Measurements from ENCODE around the gene HEATR3. TPM values are rescaled to one million over a fixed set of nuclear protein-coding genes. Genes with fewer than 3 reads are reported as not detected.
A peak's percentile ranks its signal among the peaks of the same experiment; 100 is the strongest.

HEATR3 gene
- total and polyA plus RNA-seq, 2 experiments from 2014 or later: 7.5 to 29.9 TPM

DNA sequence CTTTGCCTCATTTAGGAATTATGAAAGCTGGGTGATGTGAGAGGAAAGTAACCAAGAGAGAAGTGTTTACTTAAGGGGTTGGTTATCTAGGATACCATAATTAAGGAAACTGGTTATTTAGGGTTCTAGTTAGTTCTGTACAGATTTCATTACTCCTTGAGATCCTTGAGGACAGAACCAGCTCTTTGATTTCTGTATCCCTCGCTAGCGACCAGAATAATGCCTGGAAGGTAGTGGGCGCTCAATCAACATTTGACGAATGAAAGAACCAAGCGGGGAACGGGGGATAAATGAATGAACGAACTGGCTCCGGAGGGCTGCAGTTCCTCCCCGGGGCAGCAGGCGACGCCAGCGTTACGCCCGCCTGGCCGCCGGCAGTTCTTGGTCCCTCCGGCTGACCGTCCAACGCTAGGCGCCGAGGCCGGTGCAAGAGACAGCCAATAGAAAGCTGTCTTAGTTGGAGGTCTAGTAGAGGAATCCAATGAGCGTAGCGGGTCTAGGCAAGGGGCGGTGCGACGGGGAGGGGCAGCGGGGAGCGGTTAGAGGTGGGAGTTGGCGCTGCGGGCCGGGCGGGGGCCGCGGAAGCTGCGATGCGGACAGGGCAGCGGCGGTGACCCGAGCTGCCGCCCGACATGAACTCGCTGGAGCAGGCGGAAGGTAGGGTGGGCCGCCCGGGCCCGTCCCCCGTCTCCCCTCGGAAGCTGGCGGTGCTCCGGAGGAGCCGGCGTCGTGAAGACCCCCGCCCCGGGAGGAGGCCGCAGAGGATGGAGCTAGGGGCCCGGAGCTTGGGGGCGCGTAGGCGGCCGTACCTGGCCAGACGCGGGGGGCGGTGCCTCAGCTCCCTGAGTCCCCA lies 40.9 kb upstream of the HEATR3 start, which contains the start of gene CNEP1R1:
Gene CNEP1R1 (plus strand): TSS at position 542 of the 853 bp plus-strand sequence. CDS start 91 bp downstream, at position 633.
- Histone ChIP-seq H3K4me1 (ENCODE audit: insufficient read depth) (peaks cover 6% of the 10 kb centered on the region; the same call in 1 of the 2 replicates), H3K27ac (ENCODE audit: low read depth) (no peak within 1 kb of the TSS), H3K9me2 (ENCODE audit: insufficient read depth) (no peaks in the 10 kb centered on the region), H3K4me2 (peak within 1 kb of the TSS; percentile 94), H3K4me3 (peak within 1 kb of the TSS; percentile 95), H4K20me1 (replicated peaks; ENCODE audit: insufficient read depth) (peaks cover 4% of the 10 kb centered on the region; the same call in 1 of the 2 replicates), H3K79me2 (replicated peaks; ENCODE audit: insufficient read depth) (peaks cover 34% of the 10 kb centered on the region), H3K36me3 (ENCODE audit: insufficient read depth) (peaks cover 2% of the 10 kb centered on the region), H2AFZ (peak within 1 kb of the TSS; percentile 93), H3F3A (replicated peaks; ENCODE audit: low read depth) (no peaks in the 10 kb centered on the region), H3K27me3 (ENCODE audit: insufficient read depth) (no peaks in the 10 kb centered on the region)
- peak within 1 kb of the TSS; percentile 9; the same call in 1 of the 2 replicates for H3K27ac Mint-ChIP-seq
- ATAC-seq: peak; percentile 97
- H3K4me1 Mint-ChIP-seq: peaks cover 17% of the 10 kb centered on the region; the same call in 2 of the 3 replicates
- DNase-seq (ENCODE audit: low spot score): peak; percentile 97
- peak within 1 kb of the TSS; percentile 96 for H3K4me3 Mint-ChIP-seq
- no peaks in the 10 kb centered on the region for H3K27me3 Mint-ChIP-seq (ENCODE audit: insufficient read depth, low read depth, poor library complexity)
- peaks cover 5% of the 10 kb centered on the region; the same call in 2 of the 3 replicates for H3K36me3 Mint-ChIP-seq (ENCODE audit: low read depth)
- TF ChIP-seq, protein P1, sequence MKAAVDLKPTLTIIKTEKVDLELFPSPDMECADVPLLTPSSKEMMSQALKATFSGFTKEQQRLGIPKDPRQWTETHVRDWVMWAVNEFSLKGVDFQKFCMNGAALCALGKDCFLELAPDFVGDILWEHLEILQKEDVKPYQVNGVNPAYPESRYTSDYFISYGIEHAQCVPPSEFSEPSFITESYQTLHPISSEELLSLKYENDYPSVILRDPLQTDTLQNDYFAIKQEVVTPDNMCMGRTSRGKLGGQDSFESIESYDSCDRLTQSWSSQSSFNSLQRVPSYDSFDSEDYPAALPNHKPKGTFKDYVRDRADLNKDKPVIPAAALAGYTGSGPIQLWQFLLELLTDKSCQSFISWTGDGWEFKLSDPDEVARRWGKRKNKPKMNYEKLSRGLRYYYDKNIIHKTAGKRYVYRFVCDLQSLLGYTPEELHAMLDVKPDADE (IDR thresholded peaks at IDR 0.05): peak; percentile 65
- TF ChIP-seq NANOG (IDR thresholded peaks at IDR 0.05; ENCODE audit: borderline replicate concordance) (no peak), POLR2AphosphoS5 (IDR thresholded peaks at IDR 0.05; ENCODE audit: low read depth) (peak; percentile 84), REST (IDR thresholded peaks at IDR 0.05; ENCODE audit: unreplicated experiment) (no peak), CREB1 (CRISPR knock-in tag; IDR thresholded peaks at IDR 0.05; ENCODE audit: low read depth) (peak; percentile 60), JUNB (IDR thresholded peaks at IDR 0.05; ENCODE audit: unreplicated experiment) (no peak), EZH2phosphoT487 (IDR thresholded peaks at IDR 0.05; ENCODE audit: unreplicated experiment) (no peak)
- TF ChIP-seq, protein P2, sequence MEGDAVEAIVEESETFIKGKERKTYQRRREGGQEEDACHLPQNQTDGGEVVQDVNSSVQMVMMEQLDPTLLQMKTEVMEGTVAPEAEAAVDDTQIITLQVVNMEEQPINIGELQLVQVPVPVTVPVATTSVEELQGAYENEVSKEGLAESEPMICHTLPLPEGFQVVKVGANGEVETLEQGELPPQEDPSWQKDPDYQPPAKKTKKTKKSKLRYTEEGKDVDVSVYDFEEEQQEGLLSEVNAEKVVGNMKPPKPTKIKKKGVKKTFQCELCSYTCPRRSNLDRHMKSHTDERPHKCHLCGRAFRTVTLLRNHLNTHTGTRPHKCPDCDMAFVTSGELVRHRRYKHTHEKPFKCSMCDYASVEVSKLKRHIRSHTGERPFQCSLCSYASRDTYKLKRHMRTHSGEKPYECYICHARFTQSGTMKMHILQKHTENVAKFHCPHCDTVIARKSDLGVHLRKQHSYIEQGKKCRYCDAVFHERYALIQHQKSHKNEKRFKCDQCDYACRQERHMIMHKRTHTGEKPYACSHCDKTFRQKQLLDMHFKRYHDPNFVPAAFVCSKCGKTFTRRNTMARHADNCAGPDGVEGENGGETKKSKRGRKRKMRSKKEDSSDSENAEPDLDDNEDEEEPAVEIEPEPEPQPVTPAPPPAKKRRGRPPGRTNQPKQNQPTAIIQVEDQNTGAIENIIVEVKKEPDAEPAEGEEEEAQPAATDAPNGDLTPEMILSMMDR (conservative IDR thresholded peaks at IDR 0.05; ENCODE audit: low read depth in 2 of 2): peak; percentile 86 to 88
- no peaks in the 10 kb centered on the region for H3K9me3 Mint-ChIP-seq
